GM18498 (cell line): Measurements from ENCODE around the gene DCTPP1.

Source experiments
- ATAC-seq: cut with Tn5 transposase; IDR thresholded peaks from one replicate; pipeline ENCODE4 v1.9.1; 2021; ENCODE audit warnings: mild to moderate bottlenecking, moderate library complexity; ENCODE audit not compliant: unreplicated experiment

DCTPP1 gene

GRCh38 chr16:30383521-30383920 is 46.3 kb downstream of the DCTPP1 start:
- no peak for ATAC-seq

GRCh38 chr16:30382111-30382881 is 47.5 kb downstream of the DCTPP1 start, which contains the start of gene SEPTIN1:
Gene SEPTIN1 (minus strand): TSS chr16:30382561. CDS start chr16:30382542, 19 bp downstream.
- ATAC-seq: peak; percentile 33

DNA sequence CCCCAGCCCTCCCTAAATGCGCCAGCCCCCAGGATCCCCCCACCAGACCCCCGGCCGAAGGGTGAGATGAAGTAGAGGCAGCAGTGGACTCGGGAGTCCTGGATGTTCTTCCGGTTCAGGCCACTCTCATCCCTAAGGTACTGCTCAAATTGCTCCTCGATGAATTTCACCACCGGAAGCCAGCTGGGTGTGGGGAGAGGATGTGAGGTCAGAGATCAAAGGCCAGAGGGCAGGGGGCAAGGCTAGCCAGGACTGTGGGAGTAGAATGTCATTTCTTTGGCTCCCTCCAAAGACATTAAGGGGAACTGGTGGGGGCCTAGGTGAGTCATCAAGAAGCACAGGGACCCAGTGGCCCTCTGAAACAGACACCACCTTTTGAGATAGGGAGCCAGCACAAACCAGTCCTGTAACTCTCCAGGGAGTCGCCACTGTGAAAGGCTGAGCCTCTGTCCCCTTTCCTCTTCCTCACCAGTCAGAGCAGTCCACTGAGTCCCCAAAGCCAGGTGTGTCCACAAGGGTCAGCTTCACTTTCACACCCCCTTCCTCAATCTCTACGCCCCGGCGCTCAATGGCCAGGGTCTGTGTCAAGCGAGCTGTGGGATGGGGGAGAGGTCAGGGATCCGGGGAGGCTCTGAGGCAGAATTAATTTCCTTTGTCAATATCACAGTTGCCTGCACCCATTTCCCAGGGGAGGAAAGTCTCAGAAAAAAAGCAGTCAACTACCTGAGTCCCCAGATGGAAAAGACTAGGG is 48.4 kb downstream of the DCTPP1 start:
- no peak for ATAC-seq

GRCh38 chr16:30380803-30381208 is 49.0 kb downstream of the DCTPP1 start:
- ATAC-seq: no peak

- no peak for ATAC-seq
These were observed 49.6 kb downstream of the DCTPP1 start for GRCh38 chr16:30380072-30380802.

GRCh38 chr16:30379158-30379783 is 50.6 kb downstream of the DCTPP1 start:
- no peak for ATAC-seq

DNA sequence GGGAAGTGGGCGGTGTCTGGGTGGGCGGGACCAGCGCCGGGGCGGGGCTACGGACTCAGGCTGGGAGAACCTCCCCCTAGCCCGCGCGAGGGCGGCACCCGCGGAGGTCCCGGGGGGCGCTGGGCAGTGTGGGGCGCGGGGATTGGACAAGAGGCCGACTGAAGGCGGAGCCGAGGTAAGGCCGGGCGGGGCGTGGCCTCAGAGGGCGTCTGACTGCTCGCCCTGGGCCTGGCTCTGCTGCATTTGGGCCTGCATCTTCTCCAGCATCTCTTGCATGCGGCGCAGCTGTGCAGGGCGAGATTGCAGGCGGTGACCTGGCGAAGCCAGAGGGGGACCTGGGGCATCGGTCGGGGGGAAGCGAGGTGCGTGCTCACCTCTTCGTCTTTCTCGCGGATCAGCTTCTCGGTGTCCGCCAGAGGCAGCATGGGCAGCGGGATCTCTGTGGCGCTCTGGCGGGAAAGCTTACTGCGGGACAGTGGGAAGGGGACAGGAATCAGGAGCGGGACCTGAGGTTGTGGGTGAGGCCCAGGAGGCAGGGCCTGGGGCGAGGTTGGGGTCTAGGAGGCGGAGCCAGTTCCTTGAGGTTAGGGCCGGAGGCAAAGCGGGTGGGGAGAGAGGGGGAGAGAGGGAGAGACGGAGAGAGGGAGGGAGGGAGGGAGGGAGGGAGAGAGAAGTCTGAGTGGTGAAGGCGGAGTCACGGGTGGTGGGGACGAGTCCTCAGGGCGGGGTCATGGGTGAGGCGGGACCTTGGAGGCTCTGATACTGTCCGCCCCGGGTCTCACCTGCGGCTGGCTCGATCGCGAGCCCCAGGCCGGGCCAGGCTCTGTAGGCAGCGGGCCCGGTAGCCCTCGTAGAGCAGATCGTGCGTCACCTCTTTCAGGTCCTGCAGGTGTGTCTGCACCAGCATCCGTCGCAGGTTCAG is 51.3 kb downstream of the DCTPP1 start:
- ATAC-seq: peak; percentile 92

GRCh38 chr16:30377812-30378235 is 52.0 kb downstream of the DCTPP1 start:
- ATAC-seq: peak; percentile 47

DNA sequence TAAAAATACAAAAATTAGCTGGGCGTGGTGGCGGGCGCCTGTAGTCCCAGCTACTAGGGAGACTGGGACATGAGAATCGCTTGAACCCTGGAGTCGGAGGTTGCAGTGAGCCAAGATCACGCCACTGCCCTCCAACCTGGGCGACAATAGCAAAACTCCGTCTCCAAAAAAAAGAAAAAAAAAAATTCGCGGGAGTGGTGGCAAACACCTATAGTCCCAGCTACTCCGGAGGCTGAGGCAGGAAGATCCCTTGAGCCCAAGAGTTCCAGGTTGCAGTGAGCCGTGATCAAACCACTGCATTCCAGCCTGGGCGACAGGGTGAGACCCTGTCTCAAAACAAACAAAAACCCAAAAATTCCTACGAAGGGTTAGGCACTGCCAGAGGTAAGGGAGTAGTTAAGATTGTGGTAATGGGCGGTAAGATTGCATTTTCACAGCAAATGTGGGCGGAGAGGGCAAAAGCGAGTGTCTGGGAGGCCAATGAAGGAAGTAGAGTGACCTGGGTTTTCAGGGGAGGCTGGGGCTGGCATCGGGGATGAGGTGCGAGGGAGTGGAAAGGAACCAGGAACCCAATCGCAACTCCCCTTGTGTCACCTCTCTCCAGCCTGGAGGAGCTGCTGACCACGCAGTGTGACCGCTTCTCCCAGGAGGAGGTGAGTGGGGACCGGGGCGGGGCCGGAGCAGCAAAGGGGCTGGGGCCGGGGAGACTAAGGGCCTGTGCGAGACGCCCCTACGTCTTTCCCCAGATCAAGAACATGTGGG is 52.6 kb downstream of the DCTPP1 start:
- ATAC-seq: no peak

- ATAC-seq: no peak
These were observed 53.3 kb downstream of the DCTPP1 start for GRCh38 chr16:30376461-30376902.

DNA sequence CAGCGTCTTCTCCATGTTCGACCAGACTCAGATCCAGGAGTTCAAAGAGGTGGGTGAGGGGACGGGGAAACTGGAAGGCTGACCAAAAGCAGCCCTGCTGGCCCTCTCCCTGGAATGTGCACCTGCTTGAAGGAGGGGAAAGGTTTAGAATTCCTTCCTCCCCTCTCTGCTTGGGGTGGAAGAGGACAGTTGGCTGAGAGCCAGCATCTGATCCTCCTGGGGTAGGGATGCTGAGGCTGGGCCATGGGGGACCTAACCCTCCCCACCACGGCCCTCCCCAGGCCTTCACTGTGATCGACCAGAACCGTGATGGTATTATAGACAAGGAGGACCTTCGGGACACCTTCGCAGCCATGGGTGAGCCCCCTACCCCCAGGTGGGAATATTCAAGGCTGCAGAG is 54.0 kb downstream of the DCTPP1 start:
- ATAC-seq: no peak

- no peak for ATAC-seq
These were observed 55.3 kb downstream of the DCTPP1 start, which contains the start of gene MYL11 for GRCh38 chr16:30374538-30374937. Gene MYL11 (plus strand): TSS chr16:30374802. CDS start chr16:30374858, 56 bp downstream.
